Astrocyte (in vitro differentiated cells and primary cell): Measurements from ENCODE around the gene DEFB127. TPM values are rescaled to one million over a fixed set of nuclear protein-coding genes. Genes with fewer than 3 reads are reported as not detected.

ENCODE experiments used
- DNase-seq: peaks from one replicate; pipeline ENCODE4 v3.0.0-alpha.2; 2010; ENCODE audit warnings: low read depth
- FAIRE-seq: peaks from 2 replicates; lab custom pipeline; 2011; peaks lifted over from hg19 to GRCh38; lab: Jason Lieb, UNC
- H2AFZ ChIP-seq: 2 replicates; pipeline ENCODE4 v1.6.0; 2012; ENCODE audit warnings: low read depth, low read length, inconsistent platforms
- H3K27ac ChIP-seq: 2 replicates; pipeline ENCODE4 v1.5.1; 2011; ENCODE audit warnings: low read depth, low read length, inconsistent platforms
- H3K27me3 ChIP-seq: 2 replicates; pipeline ENCODE4 v1.6.0; 2011; ENCODE audit warnings: low read length, inconsistent platforms; ENCODE audit not compliant: insufficient read depth
- H3K36me3 ChIP-seq: 2 replicates; pipeline ENCODE4 v1.5.1; 2011; ENCODE audit warnings: low read length, inconsistent platforms; ENCODE audit not compliant: insufficient read depth
- H3K4me1 ChIP-seq: 2 replicates; pipeline ENCODE4 v1.5.1; 2011; ENCODE audit warnings: low read length, inconsistent platforms; ENCODE audit not compliant: insufficient read depth
- H3K4me2 ChIP-seq: 2 replicates; pipeline ENCODE4 v1.6.0; 2012; ENCODE audit warnings: low read length, inconsistent platforms
- H3K4me3 ChIP-seq: 2 replicates; pipeline ENCODE4 v1.5.1; 2011; ENCODE audit warnings: low read depth, mild to moderate bottlenecking, low read length, inconsistent platforms; ENCODE audit not compliant: insufficient read depth
- H3K79me2 ChIP-seq: 2 replicates; pipeline ENCODE4 v1.6.0; 2012; ENCODE audit warnings: mild to moderate bottlenecking, low read length, inconsistent platforms; ENCODE audit not compliant: insufficient read depth
- H3K9ac ChIP-seq: 2 replicates; pipeline ENCODE4 v1.6.0; 2012; ENCODE audit warnings: mild to moderate bottlenecking, low read length, inconsistent platforms
- H3K9me3 ChIP-seq: 2 replicates; pipeline ENCODE4 v1.5.1; 2012; ENCODE audit warnings: low read depth, mild to moderate bottlenecking, low read length, inconsistent platforms; ENCODE audit not compliant: insufficient read depth
- H4K20me1 ChIP-seq: 2 replicates; pipeline ENCODE4 v1.6.0; 2012; ENCODE audit warnings: low read length, inconsistent platforms; ENCODE audit not compliant: insufficient read depth
- H3K27ac Mint-ChIP-seq: one replicate; pipeline ENCODE4 v1.8.0; 2021; ENCODE audit warnings: mild to moderate bottlenecking, mixed read lengths; ENCODE audit not compliant: unreplicated experiment
- H3K27me3 Mint-ChIP-seq: one replicate; pipeline ENCODE4 v1.8.0; 2021; ENCODE audit warnings: low read depth, mixed read lengths; ENCODE audit not compliant: unreplicated experiment
- H3K36me3 Mint-ChIP-seq: one replicate; pipeline ENCODE4 v1.8.0; 2021; ENCODE audit warnings: low read depth, mixed read lengths; ENCODE audit not compliant: unreplicated experiment
- H3K4me1 Mint-ChIP-seq: one replicate; pipeline ENCODE4 v1.8.0; 2021; ENCODE audit warnings: low read depth, mixed read lengths; ENCODE audit not compliant: unreplicated experiment
- H3K4me3 Mint-ChIP-seq: one replicate; pipeline ENCODE4 v1.8.0; 2021; ENCODE audit warnings: mild to moderate bottlenecking, moderate library complexity, mixed read lengths; ENCODE audit not compliant: unreplicated experiment
- H3K9me3 Mint-ChIP-seq: one replicate; pipeline ENCODE4 v1.8.0; 2021; ENCODE audit warnings: mild to moderate bottlenecking, mixed read lengths; ENCODE audit not compliant: unreplicated experiment
- EZH2 ChIP-seq: IDR thresholded peaks from 2 replicates; pipeline ENCODE4 v1.6.1; 2012; ENCODE audit warnings: mild to moderate bottlenecking, low read length, inconsistent platforms; ENCODE audit not compliant: insufficient read depth
- total RNA-seq: library from RNA; stranded (reverse); gene quantifications from 2 replicates; pipeline ENCODE4 v1.2.1, GENCODE V29; 2021
- TF ChIP-seq, protein P1 (sequence below): IDR thresholded peaks from 2 replicates; pipeline ENCODE4 v1.5.1; 2011; ENCODE audit warnings: low read depth, mild to moderate bottlenecking, inconsistent platforms, low read length, moderate library complexity; ENCODE audit not compliant: insufficient read depth

DEFB127 gene
- total RNA-seq, 1 donor from 2014 or later, result not detected

DNA sequence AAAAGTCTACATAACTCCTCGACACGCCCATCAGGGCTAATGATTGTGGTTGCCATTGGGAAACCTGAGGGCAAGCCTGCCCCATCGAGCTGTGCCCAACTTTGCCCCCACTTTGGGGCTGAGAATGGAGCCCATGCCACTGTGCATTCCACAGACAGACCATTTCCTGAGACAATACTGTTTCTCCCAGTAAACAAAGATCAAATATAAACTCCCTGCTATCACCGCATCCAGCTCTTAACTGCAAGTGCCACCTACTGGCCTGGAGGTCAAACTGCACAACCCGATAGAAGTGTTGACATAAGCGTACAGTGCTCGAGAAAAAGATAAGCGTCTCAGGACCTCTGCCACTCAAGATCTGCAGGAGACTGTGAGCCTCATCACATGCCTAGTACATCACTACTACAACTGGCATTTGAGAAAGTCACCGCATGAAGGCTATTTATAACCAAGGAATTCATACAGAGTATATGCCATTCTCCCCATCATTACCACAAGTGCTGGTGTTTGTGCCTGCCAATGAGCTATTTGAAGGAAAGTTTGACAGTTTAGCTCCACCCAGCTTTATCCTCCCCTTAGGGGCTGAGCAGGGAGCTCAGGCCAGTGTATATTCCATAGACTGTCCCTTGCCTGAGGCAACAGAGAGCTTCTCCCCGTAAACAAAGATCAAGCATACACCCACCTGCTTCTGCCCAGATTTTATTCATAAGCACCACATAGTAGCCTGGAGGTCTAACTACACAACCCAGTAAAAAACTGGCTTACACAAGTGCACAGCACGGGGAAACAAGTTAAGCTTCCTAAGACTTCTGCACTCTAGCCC is 19.4 kb upstream of the DEFB127 start:
- H3K4me2 ChIP-seq, result no peak overlapping the region
- peaks cover 3% of the 10 kb centered on the region for H3K27me3 ChIP-seq
- H2AFZ ChIP-seq, result no peak overlapping the region
- H3K9me3 ChIP-seq, result no peaks in the 10 kb centered on the region
- Mint-ChIP-seq H3K4me1 (no peaks in the 10 kb centered on the region), H3K27me3 (peaks cover 2% of the 10 kb centered on the region), H3K9me3 (no peaks in the 10 kb centered on the region), H3K36me3 (no peaks in the 10 kb centered on the region), H3K27ac (no peak overlapping the region), H3K4me3 (no peak overlapping the region)
- H3K79me2 ChIP-seq, result no peaks in the 10 kb centered on the region
- DNase-seq (no peak), FAIRE-seq (no peak)
- no peaks in the 10 kb centered on the region for H4K20me1 ChIP-seq
- H3K36me3 ChIP-seq, result no peaks in the 10 kb centered on the region
- no peak overlapping the region for H3K4me3 ChIP-seq
- no peak for TF ChIP-seq EZH2
- TF ChIP-seq, protein P1, sequence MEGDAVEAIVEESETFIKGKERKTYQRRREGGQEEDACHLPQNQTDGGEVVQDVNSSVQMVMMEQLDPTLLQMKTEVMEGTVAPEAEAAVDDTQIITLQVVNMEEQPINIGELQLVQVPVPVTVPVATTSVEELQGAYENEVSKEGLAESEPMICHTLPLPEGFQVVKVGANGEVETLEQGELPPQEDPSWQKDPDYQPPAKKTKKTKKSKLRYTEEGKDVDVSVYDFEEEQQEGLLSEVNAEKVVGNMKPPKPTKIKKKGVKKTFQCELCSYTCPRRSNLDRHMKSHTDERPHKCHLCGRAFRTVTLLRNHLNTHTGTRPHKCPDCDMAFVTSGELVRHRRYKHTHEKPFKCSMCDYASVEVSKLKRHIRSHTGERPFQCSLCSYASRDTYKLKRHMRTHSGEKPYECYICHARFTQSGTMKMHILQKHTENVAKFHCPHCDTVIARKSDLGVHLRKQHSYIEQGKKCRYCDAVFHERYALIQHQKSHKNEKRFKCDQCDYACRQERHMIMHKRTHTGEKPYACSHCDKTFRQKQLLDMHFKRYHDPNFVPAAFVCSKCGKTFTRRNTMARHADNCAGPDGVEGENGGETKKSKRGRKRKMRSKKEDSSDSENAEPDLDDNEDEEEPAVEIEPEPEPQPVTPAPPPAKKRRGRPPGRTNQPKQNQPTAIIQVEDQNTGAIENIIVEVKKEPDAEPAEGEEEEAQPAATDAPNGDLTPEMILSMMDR, result peak; percentile 10
- H3K9ac ChIP-seq, result no peak overlapping the region
- no peaks in the 10 kb centered on the region for H3K4me1 ChIP-seq
- no peak overlapping the region for H3K27ac ChIP-seq

DNA sequence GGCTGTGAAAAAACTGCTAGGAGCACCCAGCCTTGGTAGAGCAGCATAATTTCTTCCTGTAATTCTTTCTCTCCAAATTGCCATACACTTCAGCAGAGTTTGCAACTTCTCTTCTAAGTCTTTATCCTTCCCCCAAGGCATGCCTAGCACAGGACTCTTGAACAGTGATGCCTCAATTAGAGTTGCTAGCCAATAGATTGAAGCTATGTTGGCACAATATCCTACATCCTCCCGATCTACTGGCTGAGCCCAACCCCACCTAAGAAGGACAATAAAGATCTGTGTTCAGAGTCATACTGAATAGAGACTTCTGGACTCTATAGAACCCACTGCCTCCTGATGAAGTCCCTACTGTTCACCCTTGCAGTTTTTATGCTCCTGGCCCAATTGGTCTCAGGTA is 15.0 kb upstream of the DEFB127 start, which contains the start of gene DEFB126:
DEFB126 (plus strand) TSS at position 301 of the 400 bp plus-strand sequence; CDS start at position 340, 39 bp downstream.
- H3K27ac ChIP-seq, result no peak within 1 kb of the TSS
- no peaks in the 10 kb centered on the region for H3K36me3 ChIP-seq
- DNase-seq, result no peak
- Mint-ChIP-seq H3K27me3 (peaks cover 12% of the 10 kb centered on the region), H3K9me3 (no peaks in the 10 kb centered on the region), H3K4me3 (no peak within 1 kb of the TSS), H3K36me3 (no peaks in the 10 kb centered on the region), H3K4me1 (no peaks in the 10 kb centered on the region), H3K27ac (no peak within 1 kb of the TSS)
- H3K27me3 ChIP-seq, result peaks cover 8% of the 10 kb centered on the region
- FAIRE-seq, result no peak
- H3K4me1 ChIP-seq, result no peaks in the 10 kb centered on the region
- no peaks in the 10 kb centered on the region for H4K20me1 ChIP-seq
- no peak within 1 kb of the TSS for H2AFZ ChIP-seq
- H3K9me3 ChIP-seq, result no peaks in the 10 kb centered on the region
- no peaks in the 10 kb centered on the region for H3K79me2 ChIP-seq
- no peak within 1 kb of the TSS for H3K4me3 ChIP-seq
- TF ChIP-seq, protein P1, result no peak
- TF ChIP-seq EZH2, result no peak
- H3K4me2 ChIP-seq, result no peak within 1 kb of the TSS
- no peak within 1 kb of the TSS for H3K9ac ChIP-seq

DNA sequence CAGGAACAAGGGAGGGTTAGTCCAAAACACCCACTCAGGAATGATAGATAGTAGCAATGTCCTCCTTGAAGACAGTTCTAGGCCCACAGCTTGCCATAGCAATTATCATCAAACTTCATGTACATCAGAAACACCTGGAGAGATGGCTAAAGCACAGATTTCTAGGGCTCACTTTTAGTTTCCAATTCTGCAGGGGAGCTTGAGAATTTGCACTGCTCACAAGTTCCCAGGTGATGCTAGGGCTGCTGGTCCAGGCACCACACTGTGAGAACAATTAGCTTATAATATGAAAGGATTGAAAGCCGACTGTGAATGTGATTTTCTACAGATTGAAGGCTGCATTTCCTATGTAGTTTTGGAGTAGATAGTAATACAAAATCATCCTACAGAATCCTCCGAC is 11.4 kb upstream of the DEFB127 start:
- no peak for TF ChIP-seq EZH2
- TF ChIP-seq, protein P1, result no peak
- no peaks in the 10 kb centered on the region for H3K4me1 Mint-ChIP-seq
- Histone ChIP-seq H2AFZ (no peak overlapping the region), H3K36me3 (no peaks in the 10 kb centered on the region), H3K4me3 (no peak overlapping the region), H3K27me3 (peaks cover 8% of the 10 kb centered on the region), H3K9me3 (no peaks in the 10 kb centered on the region), H3K27ac (no peak overlapping the region), H4K20me1 (no peaks in the 10 kb centered on the region), H3K9ac (no peak overlapping the region), H3K4me2 (no peak overlapping the region), H3K79me2 (no peaks in the 10 kb centered on the region), H3K4me1 (no peaks in the 10 kb centered on the region)
- H3K36me3 Mint-ChIP-seq, result no peaks in the 10 kb centered on the region
- no peak overlapping the region for H3K27ac Mint-ChIP-seq
- FAIRE-seq, result no peak
- H3K9me3 Mint-ChIP-seq, result no peaks in the 10 kb centered on the region
- peaks cover 19% of the 10 kb centered on the region for H3K27me3 Mint-ChIP-seq
- DNase-seq, result no peak
- H3K4me3 Mint-ChIP-seq, result no peak overlapping the region
